ENCODE data around the gene EPB41L2. TPM values are rescaled to one million over a fixed set of nuclear protein-coding genes. Genes with fewer than 3 reads are reported as not detected.

Gene EPB41L2
- total RNA-seq, 6 experiments from 2014 or later = 15.3 to 38.5 (median 24.6) TPM

GRCh38 chr6:131005439-131006016 lies 57.5 kb downstream of the EPB41L2 start:
- no peak for DNase-seq
- Histone ChIP-seq H3K4me1 (no peaks in the 10 kb centered on the region), H3K27me3 (no peaks in the 10 kb centered on the region), H3K4me3 (no peak overlapping the region), H3K36me3 (no peaks in the 10 kb centered on the region), H3K9me3 (no peaks in the 10 kb centered on the region), H3K27ac (no peak overlapping the region)
- WGBS (ENCODE audit: insufficient coverage, low coverage, low lambda C conversion rate, missing lambda C conversion rate) = 78% methylated on average over 3 of the region's 3 CpGs
- intact Hi-C loops (cut with DNase I) = no loop called here
- no peak for ATAC-seq
- TF ChIP-seq CTCF (IDR thresholded peaks at IDR 0.05) = no peak

- DNase-seq (no peak), ATAC-seq (no peak)
- intact Hi-C loops (cut with DNase I) = no loop called here
- Histone ChIP-seq H3K4me3 (no peak overlapping the region), H3K4me1 (no peaks in the 10 kb centered on the region), H3K36me3 (no peaks in the 10 kb centered on the region), H3K27ac (no peak overlapping the region), H3K27me3 (no peaks in the 10 kb centered on the region), H3K9me3 (no peaks in the 10 kb centered on the region)
- WGBS (ENCODE audit: insufficient coverage, low coverage, low lambda C conversion rate, missing lambda C conversion rate) = 57% methylated on average over 2 of the region's 2 CpGs
- TF ChIP-seq CTCF (IDR thresholded peaks at IDR 0.05) (no peak), POLR2A (IDR thresholded peaks at IDR 0.05) (no peak)
Measured at GRCh38 chr6:131004936-131005335, 58.1 kb downstream of the EPB41L2 start.

GRCh38 chr6:131004387-131004755 lies 58.7 kb downstream of the EPB41L2 start:
- Histone ChIP-seq H3K27ac (no peak overlapping the region), H3K9me3 (no peaks in the 10 kb centered on the region), H3K4me3 (no peak overlapping the region), H3K27me3 (no peaks in the 10 kb centered on the region), H3K36me3 (no peaks in the 10 kb centered on the region), H3K4me1 (no peaks in the 10 kb centered on the region)
- DNase-seq = no peak
- 71% methylated on average over 1 of the region's 1 CpG for WGBS (ENCODE audit: insufficient coverage, low coverage, low lambda C conversion rate, missing lambda C conversion rate)
- no peak for ATAC-seq
- intact Hi-C loops (cut with DNase I) = no loop called here
- TF ChIP-seq POLR2A (IDR thresholded peaks at IDR 0.05) (no peak), CTCF (IDR thresholded peaks at IDR 0.05) (no peak)

- 66% methylated on average over 4 of the region's 5 CpGs for WGBS (ENCODE audit: insufficient coverage, low coverage, low lambda C conversion rate, missing lambda C conversion rate)
- Histone ChIP-seq H3K4me1 (no peaks in the 10 kb centered on the region), H3K27ac (no peak overlapping the region), H3K4me3 (no peak overlapping the region), H3K36me3 (no peaks in the 10 kb centered on the region), H3K27me3 (no peaks in the 10 kb centered on the region), H3K9me3 (no peaks in the 10 kb centered on the region)
- ATAC-seq (no peak), DNase-seq (no peak)
- TF ChIP-seq CTCF (IDR thresholded peaks at IDR 0.05) (no peak), POLR2A (IDR thresholded peaks at IDR 0.05) (no peak)
- intact Hi-C loops (cut with DNase I) = no loop called here
Measured at GRCh38 chr6:131003488-131004386, 59.3 kb downstream of the EPB41L2 start.
